Tibial artery (tissue), 4 donors: ENCODE measurements around the gene MRPS18B.

ENCODE experiments used
- DNase-seq, 2 donors: peaks; one replicate each; pipeline ENCODE4 v3.0.0-alpha.2; 2019
- H3K27ac ChIP-seq, 2 donors: fragments of 200-600 bp; sonication (generic) in 1 of 2; 1 replicate in 1 of 2; 2 replicates in 1 of 2; pipeline ENCODE4 v1.5.1; 2018 to 2019; ENCODE audit warnings: mild to moderate bottlenecking in 1 of 2
- H3K27me3 ChIP-seq, 2 donors: fragments of 200-600 bp; sonication (generic) in 1 of 2; one replicate each; pipeline versions ENCODE4 v1.5.1 to v1.6.0; 2016 to 2019
- H3K36me3 ChIP-seq, 3 donors: fragments of 200-600 bp; sonication (generic) in 2 of 3; one replicate each; pipeline ENCODE4 v1.5.1; 2016 to 2019; ENCODE audit warnings: mild to moderate bottlenecking in 2 of 3
- H3K4me1 ChIP-seq, 4 donors: fragments of 200-600 bp; sonication (generic) in 2 of 4; 1 replicate in 3 of 4; 2 replicates in 1 of 4; pipeline ENCODE4 v1.5.1; 2016 to 2019
- H3K4me3 ChIP-seq, 2 donors: fragments of 200-600 bp; sonication (generic) in 1 of 2; 1 replicate in 1 of 2; 2 replicates in 1 of 2; pipeline ENCODE4 v1.5.1; 2018 to 2019; ENCODE audit warnings: mild to moderate bottlenecking in 2 of 2
- H3K9me3 ChIP-seq, 3 donors: fragments of 200-600 bp; sonication (generic) in 1 of 3; one replicate each; pipeline ENCODE4 v1.5.1; 2016 to 2019
- CTCF ChIP-seq, 2 experiments: fragments of 200-600 bp in 1 of 2; fragments of 450-650 bp in 1 of 2; IDR thresholded peaks; one replicate each; pipeline ENCODE4 v1.5.1; 2017 to 2019; ENCODE audit warnings: antibody characterized with exemption in 2 of 2, mild to moderate bottlenecking in 1 of 2, moderate library complexity in 1 of 2
- intact Hi-C: fragments of 100-400 bp; cut with DNase I; formaldehyde crosslinking; loops from one replicate; pipeline ENCODE4 v1.15.0; 2023; ENCODE audit warnings: low total_unique reads

Gene MRPS18B

GRCh38 chr6:30612687-30613248 is 4.9 kb upstream of the MRPS18B start:
- peak overlapping the region; percentile 96 to 98 for H3K27ac ChIP-seq
- H3K36me3 ChIP-seq: peaks cover 30 to 32% (median 30%) of the 10 kb centered on the region in 3 donors
- no peak overlapping the region for H3K4me3 ChIP-seq
- H3K9me3 ChIP-seq: no peaks in the 10 kb centered on the region
- intact Hi-C loops: no loop called here
- H3K27me3 ChIP-seq: no peaks in the 10 kb centered on the region
- no peak for DNase-seq
- no peak for TF ChIP-seq CTCF (IDR thresholded peaks at IDR 0.05)
- H3K4me1 ChIP-seq: peaks cover 0 to 58% (median 34%) of the 10 kb centered on the region in 4 donors

- peaks cover 0 to 62% (median 38%) of the 10 kb centered on the region in 4 donors for H3K4me1 ChIP-seq
- peak in 1 of 2 donors; percentile 5 for DNase-seq
These were observed 4.2 kb upstream of the MRPS18B start for GRCh38 chr6:30613251-30614043.

DNA sequence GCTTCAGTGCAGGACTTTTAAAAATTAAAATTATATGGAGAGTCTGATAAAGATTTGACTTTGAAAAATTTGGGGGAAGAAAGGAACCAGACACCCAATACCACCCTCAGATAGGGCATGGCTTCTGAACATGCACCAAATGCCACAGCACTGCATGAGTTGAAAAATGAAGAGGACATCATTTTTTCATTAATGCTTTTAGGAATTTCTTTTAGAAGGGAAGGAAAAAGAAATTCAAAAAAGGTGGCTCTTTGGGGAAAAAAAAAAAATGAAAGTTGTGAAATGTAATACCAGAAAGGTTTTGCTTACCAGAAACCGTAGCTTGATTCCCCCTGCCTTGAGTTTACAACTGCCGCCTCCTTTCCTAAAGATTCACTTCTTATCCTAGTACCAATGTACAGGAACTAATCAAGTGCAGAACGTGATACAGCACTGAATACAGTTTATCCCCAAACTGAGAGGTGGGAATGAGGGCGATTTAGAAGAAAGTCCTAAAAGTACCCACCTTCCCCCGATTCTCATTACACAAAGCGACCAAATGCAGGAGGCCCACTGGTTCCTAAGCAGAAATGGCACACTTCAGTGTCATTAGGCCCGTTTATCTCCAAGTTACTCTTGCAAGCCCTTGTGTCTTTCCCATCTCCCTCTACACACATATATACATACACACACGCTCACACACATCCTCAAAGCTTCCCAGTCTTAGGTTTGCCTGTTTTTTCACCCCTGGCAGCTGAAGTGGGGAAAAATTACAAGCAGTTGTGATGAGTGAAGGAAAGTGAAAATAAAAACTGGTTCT is 3.4 kb upstream of the MRPS18B start:
- TF ChIP-seq CTCF (IDR thresholded peaks at IDR 0.05): no peak
- peak overlapping the region; percentile 96 to 98 for H3K27ac ChIP-seq
- H3K36me3 ChIP-seq: peaks cover 15 to 17% (median 16%) of the 10 kb centered on the region in 3 donors
- H3K27me3 ChIP-seq: no peaks in the 10 kb centered on the region
- no peak for DNase-seq
- H3K9me3 ChIP-seq: no peaks in the 10 kb centered on the region
- H3K4me1 ChIP-seq: peaks cover 0 to 65% (median 43%) of the 10 kb centered on the region in 4 donors
- peak overlapping the region; percentile 87 to 90 for H3K4me3 ChIP-seq
- intact Hi-C loops: no loop called here

More at GRCh38 chr6:30613251-30614043, 4.2 kb upstream of the MRPS18B start:
- Histone ChIP-seq H3K27ac (peak overlapping the region; percentile 96 to 98), H3K9me3 (no peaks in the 10 kb centered on the region), H3K4me3 (peak overlapping the region; percentile 87 to 90), H3K27me3 (no peaks in the 10 kb centered on the region), H3K36me3 (peaks cover 23 to 25% (median 24%) of the 10 kb centered on the region in 3 donors)
- TF ChIP-seq CTCF (IDR thresholded peaks at IDR 0.05): no peak
- intact Hi-C loops: no loop called here

- TF ChIP-seq CTCF (IDR thresholded peaks at IDR 0.05): no peak
- peak overlapping the region; percentile 87 to 90 for H3K4me3 ChIP-seq
- intact Hi-C loops: loop anchor here (5.0 kb wide), 2 partner anchors 58 to 107 kb away; partner anchors contain the start of genes GNL1, PRR3 and TUBB
- peak; percentile 91 to 94 for DNase-seq
- H3K9me3 ChIP-seq: no peaks in the 10 kb centered on the region
- peaks cover 17 to 19% (median 17%) of the 10 kb centered on the region in 3 donors for H3K36me3 ChIP-seq
- no peaks in the 10 kb centered on the region for H3K27me3 ChIP-seq
- H3K4me1 ChIP-seq: peaks cover 0 to 59% (median 41%) of the 10 kb centered on the region in 4 donors
- peak overlapping the region; percentile 96 to 98 for H3K27ac ChIP-seq
These were observed 2.8 kb upstream of the MRPS18B start for GRCh38 chr6:30614843-30615218.

DNA sequence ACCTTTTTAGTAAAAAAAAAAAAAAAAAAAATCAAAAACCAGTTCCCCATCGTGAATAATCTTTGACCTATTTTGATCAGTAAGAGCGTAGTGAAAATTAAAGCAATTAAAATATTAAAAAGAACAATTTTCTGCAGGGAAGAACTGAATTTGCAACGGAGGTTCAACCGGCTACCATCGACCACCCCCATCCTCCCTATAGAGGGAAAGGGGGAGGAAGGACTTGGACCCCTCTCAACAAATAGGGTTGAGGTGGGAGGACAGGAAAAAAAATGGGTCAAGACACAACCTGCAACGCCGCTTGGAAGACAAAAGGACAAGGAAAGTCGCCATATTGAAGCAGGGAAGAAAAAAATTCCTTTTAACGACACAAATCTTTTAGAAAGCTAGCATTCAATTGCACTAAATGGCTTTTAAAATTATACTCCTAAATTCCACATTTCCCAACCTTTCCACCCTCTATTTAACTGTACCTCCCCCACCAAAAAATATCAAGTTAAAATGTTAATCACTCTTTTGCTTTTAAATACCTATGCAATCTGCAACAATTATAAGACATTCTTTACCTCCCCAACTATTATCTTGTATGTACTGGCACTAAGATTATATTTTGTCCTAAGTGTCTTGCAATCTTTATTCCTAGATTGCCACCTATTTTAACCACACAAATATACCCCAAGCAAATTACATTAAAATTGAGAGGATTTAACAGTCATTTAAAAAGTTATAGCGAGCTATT is 2.3 kb upstream of the MRPS18B start:
- DNase-seq: peak; percentile 37 to 64
- intact Hi-C loops: loop anchor here (5.0 kb wide), 2 partner anchors 58 to 107 kb away; partner anchors contain the start of genes GNL1, PRR3 and TUBB

More for the DNA sequence above, 2.3 kb upstream of the MRPS18B start:
- Histone ChIP-seq H3K36me3 (peaks cover 22 to 24% (median 23%) of the 10 kb centered on the region in 3 donors), H3K27ac (peak overlapping the region; percentile 96 to 98), H3K27me3 (no peaks in the 10 kb centered on the region), H3K4me1 (peaks cover 0 to 54% (median 36%) of the 10 kb centered on the region in 4 donors), H3K9me3 (no peaks in the 10 kb centered on the region), H3K4me3 (peak overlapping the region; percentile 87 to 90)
- TF ChIP-seq CTCF (IDR thresholded peaks at IDR 0.05): no peak
